Activated T-cell treated with anti-CD3 and anti-CD28 coated beads, Interleukin-2, amount 50 U/mL, for 1 hour (primary cell): ENCODE measurements around the gene RABL3.
"Not testable (repeated sequence)": the region's sequence is repeated elsewhere in the genome, so short reads cannot be mapped to it uniquely, and the experiment has no call there.

Experiments used
- DNase-seq: peaks from one replicate; pipeline ENCODE4 v3.0.0-alpha.2; 2020

Gene RABL3

GRCh38 chr3:120682095-120682681, 60.1 kb downstream of the RABL3 start, which contains the start of gene HGD:
Gene HGD, minus strand, starts transcription at chr3:120682239. Its CDS starts 128 bp downstream, at chr3:120682111.
- no peak for DNase-seq

DNA sequence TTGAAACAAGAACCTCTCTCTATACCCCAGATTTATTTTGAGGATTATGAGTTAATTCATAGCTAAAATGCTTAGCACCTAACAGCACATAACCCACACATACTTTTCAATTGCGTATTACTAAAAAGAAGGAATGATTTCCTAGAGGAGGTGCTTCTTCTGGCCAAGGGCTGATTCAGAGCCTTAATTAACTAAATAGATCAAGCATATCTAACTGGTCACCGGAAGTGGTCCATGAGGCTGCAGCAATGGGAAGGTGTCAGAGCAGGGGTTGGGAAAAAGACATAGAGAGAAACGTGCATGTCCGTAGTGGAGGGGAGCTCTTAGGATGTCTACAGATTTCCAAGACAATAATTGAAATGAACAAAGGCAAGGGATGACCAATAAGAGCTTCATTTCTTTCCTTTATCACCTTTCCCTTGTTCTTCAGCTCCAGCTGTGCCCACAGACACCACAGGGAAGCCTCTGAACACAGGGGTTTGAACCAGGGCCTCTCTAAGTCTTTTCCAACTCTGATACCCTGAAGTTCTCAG, 60.7 kb downstream of the RABL3 start:
- no peak for DNase-seq

DNA sequence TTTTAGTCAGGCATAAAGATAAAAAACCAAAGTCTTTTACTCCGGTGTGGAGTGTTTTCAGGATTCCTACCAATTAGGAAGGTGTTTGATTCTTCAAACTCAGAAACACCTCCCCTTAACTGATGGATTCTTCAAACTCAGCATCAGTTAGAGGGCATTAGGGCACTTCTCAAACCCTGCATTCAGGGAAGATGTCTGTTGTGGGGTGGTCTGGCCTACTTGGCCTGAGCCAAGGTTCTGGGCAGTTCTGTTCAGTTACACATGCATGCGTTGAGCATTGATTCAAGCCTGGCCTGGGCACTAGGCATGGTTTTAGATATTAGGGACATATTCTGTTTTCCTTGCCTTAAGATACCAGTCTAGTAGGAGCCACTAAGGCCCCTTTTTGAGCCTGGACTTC, 61.3 kb downstream of the RABL3 start:
- DNase-seq, result no peak

- DNase-seq, result no peak
Measured at GRCh38 chr3:120680193-120680894, 62.0 kb downstream of the RABL3 start.

DNA sequence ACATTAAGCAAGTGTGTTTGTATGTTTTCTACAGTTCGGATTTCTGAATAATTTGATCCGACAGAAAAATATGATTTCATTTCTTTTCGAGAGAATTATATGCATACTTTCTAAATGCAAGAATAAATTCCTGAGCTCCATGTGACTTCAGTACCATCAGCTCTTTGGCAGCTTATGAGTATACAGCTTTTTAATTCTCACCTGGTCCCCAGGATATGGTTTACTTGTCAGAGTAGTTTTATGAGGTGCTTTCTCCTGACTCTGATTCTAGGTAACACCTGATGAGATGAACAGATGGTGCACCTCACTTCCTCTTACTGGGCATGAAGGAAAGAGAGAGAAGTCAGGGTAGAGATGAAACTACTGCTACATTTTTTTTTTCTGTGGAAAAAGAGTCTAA, 63.3 kb downstream of the RABL3 start:
- DNase-seq, result no peak

DNA sequence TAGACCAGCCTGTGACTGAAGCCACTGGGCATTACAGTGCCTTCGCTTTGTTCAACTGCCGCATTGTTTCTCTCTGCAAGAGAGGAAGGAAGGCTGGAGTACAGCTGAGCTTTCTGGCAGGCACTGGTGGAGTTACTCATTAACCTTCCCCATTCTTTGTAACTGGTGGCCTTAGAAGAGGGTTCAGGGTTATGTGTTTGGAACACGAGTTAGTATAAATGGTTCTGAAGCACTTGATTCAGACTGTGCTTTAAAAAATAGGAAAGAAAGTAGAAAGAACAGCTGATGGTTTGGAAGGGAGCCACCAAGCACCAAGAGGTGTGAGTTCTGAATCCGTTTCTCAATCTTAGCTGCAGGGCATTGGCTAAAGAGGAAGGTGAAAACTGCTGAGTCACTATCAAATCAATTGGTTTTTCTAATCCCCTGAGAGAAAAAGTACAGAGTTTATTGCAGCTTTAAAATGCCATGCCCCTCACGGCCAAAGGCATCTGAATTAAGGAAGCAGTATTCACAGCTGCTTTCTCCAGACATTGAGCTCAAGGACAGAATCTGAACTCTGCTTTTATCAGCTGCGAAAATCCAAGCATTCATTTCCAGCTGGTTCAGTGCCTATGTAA, 63.9 kb downstream of the RABL3 start:
- DNase-seq, result no peak

GRCh38 chr3:120677193-120677592, 65.1 kb downstream of the RABL3 start:
- not testable (repeated sequence) for DNase-seq

- DNase-seq, result no peak
Measured at GRCh38 chr3:120673116-120673515, 69.2 kb downstream of the RABL3 start.

GRCh38 chr3:120670576-120670975, 71.7 kb downstream of the RABL3 start:
- no peak for DNase-seq

DNA sequence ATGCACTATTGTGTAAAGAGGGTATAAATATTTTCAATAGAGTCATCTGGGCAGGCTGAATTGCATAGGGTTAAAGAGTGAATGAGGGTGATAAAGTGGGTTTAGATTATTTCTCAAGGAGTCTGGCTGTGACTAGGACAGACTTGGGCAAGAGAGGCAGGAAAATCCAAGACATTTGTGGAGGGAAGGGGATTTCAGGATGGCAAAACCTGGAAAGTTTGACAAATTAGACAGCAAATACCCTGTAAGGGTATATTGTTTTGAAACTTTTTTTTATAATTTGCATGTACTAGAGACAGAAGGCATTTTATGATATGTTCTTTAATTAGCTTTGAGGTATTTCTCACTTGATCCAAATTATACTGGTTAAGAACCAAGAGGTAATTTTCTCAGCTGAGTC, 77.4 kb downstream of the RABL3 start:
- DNase-seq, result no peak

- DNase-seq, result no peak
Measured at GRCh38 chr3:120661945-120662344, 80.4 kb downstream of the RABL3 start.

DNA sequence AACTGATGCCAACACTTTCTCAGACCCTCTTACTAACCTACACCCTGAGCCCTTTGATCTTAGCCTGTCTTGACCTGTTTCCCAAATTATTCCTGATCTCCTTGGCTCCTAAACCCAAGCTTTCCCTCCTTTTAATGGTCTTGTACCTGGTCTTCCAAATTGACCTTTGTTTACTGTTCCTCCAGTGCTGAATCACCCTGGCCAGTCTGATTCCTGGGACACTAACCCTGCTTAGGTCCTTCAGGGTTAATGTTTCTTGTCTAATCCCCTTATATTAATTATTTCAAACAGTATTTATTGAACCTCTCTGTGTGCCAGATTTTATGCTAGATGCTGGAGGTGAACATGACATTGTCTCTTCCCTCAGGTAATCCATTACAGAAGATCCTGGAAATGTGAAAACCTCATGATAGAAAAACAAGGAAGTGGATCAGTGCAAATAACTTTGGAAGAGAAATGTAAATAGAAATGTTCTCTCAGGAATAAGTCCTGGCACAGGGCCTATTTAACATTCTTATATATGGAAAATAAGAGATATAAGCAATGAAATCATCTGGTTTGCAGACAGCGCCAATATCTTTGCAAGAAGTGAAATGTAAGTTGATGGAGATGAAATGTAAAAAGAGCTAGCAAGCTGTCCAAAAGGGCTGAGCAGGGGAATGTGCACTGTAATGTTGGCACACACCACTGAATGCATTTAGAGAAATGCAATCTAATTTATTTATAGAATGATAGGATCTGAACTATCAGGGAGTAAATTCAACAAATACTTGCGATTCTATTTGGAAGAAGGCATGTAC, 81.0 kb downstream of the RABL3 start:
- DNase-seq, result no peak

DNA sequence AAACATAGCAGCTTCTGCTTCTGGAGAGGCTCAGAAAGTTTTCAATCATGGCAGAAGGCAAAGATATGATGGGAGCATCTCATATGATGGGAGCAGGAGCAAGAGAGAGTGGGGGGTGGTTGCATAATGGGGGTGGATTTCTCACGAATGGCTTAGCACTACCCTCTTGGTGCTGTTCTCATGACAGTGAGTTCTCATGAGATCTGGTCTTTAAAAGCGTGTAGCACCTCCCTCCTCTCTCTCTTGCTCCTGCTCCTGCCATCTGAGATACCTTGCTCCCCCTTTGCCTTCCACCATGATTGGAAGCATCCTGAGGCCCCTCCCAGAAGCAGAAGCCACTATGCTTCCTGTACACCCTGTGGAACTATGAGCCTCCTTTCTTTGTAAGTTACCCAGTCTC, 82.5 kb downstream of the RABL3 start:
- DNase-seq, result no peak

- DNase-seq, result no peak
Measured at GRCh38 chr3:120659285-120659684, 83.0 kb downstream of the RABL3 start.

GRCh38 chr3:120652896-120653545, 89.3 kb downstream of the RABL3 start:
- DNase-seq, result no peak

DNA sequence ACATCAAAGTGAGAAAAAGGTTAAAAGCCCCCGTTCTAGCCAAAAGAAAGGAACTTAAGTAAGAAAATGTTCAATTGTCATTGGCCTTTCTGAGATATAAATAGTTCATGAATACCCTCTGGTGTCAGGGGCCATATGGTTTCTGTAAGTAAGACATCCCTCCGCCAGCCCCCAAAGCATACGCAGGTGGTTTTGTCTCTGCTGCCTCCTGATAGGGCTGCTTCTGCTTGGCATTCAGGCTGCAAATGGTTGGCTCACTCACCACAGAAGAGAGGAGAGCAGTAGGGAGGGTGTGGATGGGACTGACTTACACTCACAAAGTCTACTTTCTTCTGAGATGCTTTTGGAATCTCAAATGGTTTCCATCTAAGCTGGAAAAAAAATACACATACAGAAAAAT, 90.0 kb downstream of the RABL3 start:
- no peak for DNase-seq

DNA sequence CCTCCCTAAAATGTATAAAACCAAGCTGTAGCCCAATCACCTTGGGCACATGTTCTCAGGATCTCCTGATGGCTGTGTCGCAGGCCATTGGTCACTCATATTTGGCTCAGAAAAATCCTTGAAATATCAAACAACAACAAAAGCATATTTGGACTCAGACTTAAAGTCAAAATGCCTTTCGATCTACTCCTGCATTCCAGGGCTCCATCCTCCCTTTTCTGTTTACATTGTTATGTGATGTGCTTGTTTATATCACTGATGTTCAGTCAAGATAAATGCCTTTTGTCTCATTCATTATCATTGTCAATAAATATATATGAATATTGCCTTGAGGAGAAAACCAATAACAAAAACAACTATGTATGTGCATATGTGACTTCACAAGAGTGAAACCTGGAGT, 92.0 kb downstream of the RABL3 start:
- no peak for DNase-seq

DNA sequence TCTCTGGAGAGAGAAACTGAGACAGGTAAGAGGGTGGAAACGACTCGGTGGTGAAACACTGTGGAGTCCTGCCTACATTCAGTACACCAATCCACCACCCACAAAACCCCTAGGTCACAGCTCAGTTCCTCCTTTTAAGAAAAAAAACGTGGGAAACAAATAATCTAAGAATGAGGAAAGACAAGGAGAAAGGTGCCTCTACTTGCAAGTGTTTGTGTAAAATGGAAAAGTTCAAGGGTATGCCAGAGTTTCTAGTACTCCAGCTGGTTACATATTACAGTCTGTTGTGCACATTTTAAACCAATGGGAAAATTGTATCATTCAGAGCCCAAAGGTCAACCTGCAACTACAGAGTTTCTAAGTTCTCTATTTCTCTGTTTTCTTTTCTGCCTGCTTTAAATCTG, 92.5 kb downstream of the RABL3 start:
- DNase-seq, result no peak

DNA sequence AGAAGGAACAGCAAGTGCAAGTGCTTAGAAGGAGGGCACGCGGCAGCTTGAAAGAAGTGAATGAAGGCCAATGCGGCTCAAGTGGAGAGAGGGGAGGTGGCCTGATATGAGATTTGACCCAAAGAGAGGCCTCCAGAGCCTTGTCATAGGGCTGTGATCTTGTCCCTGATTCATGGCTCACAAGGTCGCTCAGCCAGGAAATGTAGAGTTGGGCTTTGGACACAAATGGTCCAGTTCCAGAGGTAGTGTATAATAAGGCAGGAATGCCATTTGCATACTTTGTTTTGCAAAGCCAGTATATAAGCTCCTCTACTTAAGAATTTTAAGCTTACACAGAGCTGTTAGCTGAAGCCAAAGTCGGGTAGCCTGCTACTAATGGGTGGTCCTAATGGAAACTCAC, 94.0 kb downstream of the RABL3 start:
- no peak for DNase-seq

GRCh38 chr3:120646771-120647432, 95.4 kb downstream of the RABL3 start:
- no peak for DNase-seq

GRCh38 chr3:120645083-120645845, 97.1 kb downstream of the RABL3 start:
- DNase-seq, result no peak
